Astrocyte of the spinal cord (primary cell): ENCODE measurements around the gene MILR1.
A peak's percentile ranks its signal among the peaks of the same experiment; 100 is the strongest.
"Not testable (repeated sequence)": the region's sequence is repeated elsewhere in the genome, so short reads cannot be mapped to it uniquely, and the experiment has no call there.

Experiments used
- DNase-seq: peaks from one replicate; pipeline ENCODE4 v3.0.0; 2011; ENCODE audit warnings: low read depth, low spot score
- H3K4me3 ChIP-seq: 2 replicates; pipeline ENCODE4 v1.5.1; 2011; ENCODE audit warnings: low read depth, mild to moderate bottlenecking, low read length, moderate library complexity
- in situ Hi-C: cut with HindIII; loops from 2 replicates; pipeline ENCODE4 v1.10.0; 2017; ENCODE audit warnings: low sequenced_read_pairs
- TF ChIP-seq, protein P1 (sequence below): IDR thresholded peaks from 2 replicates; pipeline ENCODE4 v1.5.1; 2012; ENCODE audit warnings: low read depth, mild to moderate bottlenecking, low read length, inconsistent platforms

The MILR1 gene

GRCh38 chr17:64491034-64491860, 42.3 kb downstream of the MILR1 start:
- TF ChIP-seq, protein P1, sequence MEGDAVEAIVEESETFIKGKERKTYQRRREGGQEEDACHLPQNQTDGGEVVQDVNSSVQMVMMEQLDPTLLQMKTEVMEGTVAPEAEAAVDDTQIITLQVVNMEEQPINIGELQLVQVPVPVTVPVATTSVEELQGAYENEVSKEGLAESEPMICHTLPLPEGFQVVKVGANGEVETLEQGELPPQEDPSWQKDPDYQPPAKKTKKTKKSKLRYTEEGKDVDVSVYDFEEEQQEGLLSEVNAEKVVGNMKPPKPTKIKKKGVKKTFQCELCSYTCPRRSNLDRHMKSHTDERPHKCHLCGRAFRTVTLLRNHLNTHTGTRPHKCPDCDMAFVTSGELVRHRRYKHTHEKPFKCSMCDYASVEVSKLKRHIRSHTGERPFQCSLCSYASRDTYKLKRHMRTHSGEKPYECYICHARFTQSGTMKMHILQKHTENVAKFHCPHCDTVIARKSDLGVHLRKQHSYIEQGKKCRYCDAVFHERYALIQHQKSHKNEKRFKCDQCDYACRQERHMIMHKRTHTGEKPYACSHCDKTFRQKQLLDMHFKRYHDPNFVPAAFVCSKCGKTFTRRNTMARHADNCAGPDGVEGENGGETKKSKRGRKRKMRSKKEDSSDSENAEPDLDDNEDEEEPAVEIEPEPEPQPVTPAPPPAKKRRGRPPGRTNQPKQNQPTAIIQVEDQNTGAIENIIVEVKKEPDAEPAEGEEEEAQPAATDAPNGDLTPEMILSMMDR: peak; percentile 83
- H3K4me3 ChIP-seq: no peak overlapping the region
- in situ Hi-C loops: no loop called here
- DNase-seq: peak; percentile 38

GRCh38 chr17:64491994-64492393, 43.1 kb downstream of the MILR1 start:
- TF ChIP-seq, protein P1: no peak
- peak; percentile 41 for DNase-seq
- no peak overlapping the region for H3K4me3 ChIP-seq
- in situ Hi-C loops: no loop called here

DNA sequence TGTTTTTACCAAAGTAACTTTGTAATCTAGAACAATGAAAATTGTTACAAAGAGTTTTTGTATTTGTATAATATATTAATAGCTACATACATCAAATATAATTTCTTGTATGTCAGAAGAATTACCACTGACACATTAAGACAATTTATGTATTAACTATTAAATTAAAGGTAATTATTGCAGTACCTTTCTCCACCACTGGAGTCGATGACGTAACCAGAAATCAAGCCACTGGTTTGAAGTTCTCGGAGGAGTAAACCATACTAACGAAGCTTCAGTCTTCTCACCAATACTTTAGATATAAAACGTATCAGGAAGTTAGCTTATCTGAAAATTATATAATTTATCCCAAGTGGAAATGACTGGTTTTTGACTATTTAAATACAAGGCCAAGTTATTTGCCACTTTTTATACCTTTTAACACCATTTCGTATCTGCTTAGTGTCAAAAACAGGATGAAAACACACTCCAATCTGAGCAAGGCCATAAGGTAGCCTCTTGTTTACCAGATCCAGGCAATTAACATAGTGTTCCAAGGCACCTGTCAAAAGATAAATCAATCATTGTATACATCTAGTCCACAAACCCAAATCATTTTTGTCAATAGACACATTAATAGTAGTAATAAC, 43.7 kb downstream of the MILR1 start:
- TF ChIP-seq, protein P1: peak; percentile 43
- no peak overlapping the region for H3K4me3 ChIP-seq
- in situ Hi-C loops: no loop called here
- peak; percentile 23 for DNase-seq

GRCh38 chr17:64494121-64494520, 45.2 kb downstream of the MILR1 start:
- no peak for DNase-seq
- H3K4me3 ChIP-seq: no peak overlapping the region
- TF ChIP-seq, protein P1: no peak
- in situ Hi-C loops: no loop called here

DNA sequence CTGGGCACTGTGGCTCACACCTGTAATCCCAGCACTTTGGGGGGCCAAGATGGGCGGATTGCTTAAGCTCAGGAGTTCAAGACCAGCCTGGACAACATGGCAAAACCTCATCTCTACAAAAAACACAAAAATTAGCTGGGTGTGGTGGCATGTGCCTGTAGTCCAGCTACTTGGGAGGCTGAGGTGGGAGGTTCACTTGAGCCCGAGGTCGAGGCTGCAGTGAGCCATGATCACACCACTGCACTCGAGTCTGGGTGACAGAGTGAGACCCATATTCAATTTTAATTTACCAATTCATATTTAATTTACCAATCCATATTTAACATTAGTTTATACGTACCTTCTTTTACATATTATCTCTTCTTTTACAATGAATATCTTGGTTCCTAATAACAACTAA, 46.4 kb downstream of the MILR1 start:
- in situ Hi-C loops, DNase-seq, H3K4me3 ChIP-seq: not testable (repeated sequence)

DNA sequence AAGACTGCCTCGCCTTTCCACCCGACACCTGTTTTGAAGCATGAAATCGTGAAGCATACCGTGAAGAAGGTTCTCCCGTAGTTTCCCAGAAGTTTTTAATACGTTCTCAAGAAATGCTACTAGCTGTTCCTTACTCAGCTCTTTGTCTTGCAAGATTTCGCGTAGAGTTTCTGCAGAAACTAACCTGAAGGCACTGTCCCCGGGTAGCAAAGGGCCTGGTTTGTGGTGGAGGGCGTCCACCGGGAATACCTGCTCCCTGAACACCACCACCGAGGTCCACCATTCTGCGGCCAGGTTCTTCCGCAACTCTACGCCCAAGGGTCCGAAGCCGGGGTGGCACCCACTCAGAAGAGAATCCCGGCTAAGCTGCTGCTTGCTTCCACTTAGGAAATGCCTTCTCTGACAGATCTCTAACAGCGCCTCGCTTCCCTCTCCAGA, 47.5 kb downstream of the MILR1 start:
- TF ChIP-seq, protein P1: no peak
- in situ Hi-C loops: no loop called here
- DNase-seq: no peak
- peak overlapping the region; percentile 80 for H3K4me3 ChIP-seq
